Ishikawa (cell line): ENCODE data around the gene CEACAM5.
A peak's percentile ranks its signal among the peaks of the same experiment; 100 is the strongest.

Experiments
- CEBPB ChIP-seq: IDR thresholded peaks from 2 replicates; pipeline ENCODE4 v1.6.1; 2012
- CREB1 ChIP-seq: IDR thresholded peaks from 2 replicates; pipeline ENCODE4 v1.6.1; 2012; ENCODE audit warnings: low read depth
- EGR1 ChIP-seq: IDR thresholded peaks from 2 replicates; pipeline ENCODE4 v1.6.1; 2012
- EP300 ChIP-seq: IDR thresholded peaks from 2 replicates; pipeline ENCODE4 v1.6.1; 2012; ENCODE audit warnings: borderline replicate concordance
- FOXM1 ChIP-seq: IDR thresholded peaks from 2 replicates; pipeline ENCODE4 v1.6.1; 2012; ENCODE audit warnings: low read depth, borderline replicate concordance
- MAX ChIP-seq: IDR thresholded peaks from 2 replicates; pipeline ENCODE4 v1.6.1; 2012
- NFIC ChIP-seq: IDR thresholded peaks from 2 replicates; pipeline ENCODE4 v1.6.1; 2012
- RAD21 ChIP-seq: IDR thresholded peaks from 2 replicates; pipeline ENCODE4 v1.6.1; 2012; ENCODE audit warnings: low read depth
- REST ChIP-seq: IDR thresholded peaks from 2 replicates; pipeline ENCODE4 v1.6.1; 2012; ENCODE audit warnings: low read depth, mild to moderate bottlenecking
- TAF1 ChIP-seq: IDR thresholded peaks from 2 replicates; pipeline ENCODE4 v1.6.1; 2012; ENCODE audit warnings: low read depth, mild to moderate bottlenecking
- TCF12 ChIP-seq: IDR thresholded peaks from 2 replicates; pipeline ENCODE4 v1.6.1; 2012; ENCODE audit warnings: low read depth
- TEAD4 ChIP-seq: IDR thresholded peaks from 2 replicates; pipeline ENCODE4 v1.6.1; 2012
- USF1 ChIP-seq: IDR thresholded peaks from 2 replicates; pipeline ENCODE4 v1.6.1; 2012
- YY1 ChIP-seq: IDR thresholded peaks from 2 replicates; pipeline ENCODE4 v1.6.1; 2012; ENCODE audit warnings: low read depth
- ZBTB7A ChIP-seq: IDR thresholded peaks from 2 replicates; pipeline ENCODE4 v1.6.1; 2012; ENCODE audit warnings: low read depth

CEACAM5 gene

GRCh38 chr19:41700381-41701195, 7.8 kb upstream of the CEACAM5 start:
- TF ChIP-seq NFIC (no peak), EGR1 (no peak), MAX (no peak), REST (no peak), CEBPB (no peak), TAF1 (no peak), YY1 (no peak), TCF12 (no peak), RAD21 (no peak), FOXM1 (no peak), USF1 (no peak), ZBTB7A (no peak), CREB1 (no peak), EP300 (no peak), TEAD4 (no peak)

- TF ChIP-seq CEBPB, result no peak
- peak; percentile 17; the same call in 1 of the 2 replicates for TF ChIP-seq RAD21
Observed at GRCh38 chr19:41701401-41702075, 6.9 kb upstream of the CEACAM5 start.

GRCh38 chr19:41702171-41702651, 6.2 kb upstream of the CEACAM5 start:
- no peak for TF ChIP-seq CREB1
- TF ChIP-seq REST, result no peak
- TF ChIP-seq ZBTB7A, result no peak
- TF ChIP-seq FOXM1, result no peak
- TF ChIP-seq TCF12, result no peak
- no peak for TF ChIP-seq USF1
- TF ChIP-seq NFIC, result no peak
- no peak for TF ChIP-seq RAD21
- no peak for TF ChIP-seq MAX
- no peak for TF ChIP-seq EP300
- TF ChIP-seq EGR1, result no peak
- no peak for TF ChIP-seq YY1

GRCh38 chr19:41703602-41704293, 4.7 kb upstream of the CEACAM5 start:
- TF ChIP-seq ZBTB7A, result no peak

GRCh38 chr19:41705393-41706174, 2.8 kb upstream of the CEACAM5 start:
- TF ChIP-seq REST, result peak; percentile 94
- no peak for TF ChIP-seq YY1
- TF ChIP-seq FOXM1, result no peak
- no peak for TF ChIP-seq MAX
- TF ChIP-seq TEAD4, result no peak
